Transverse colon (tissue), 3 donors: ENCODE results near the gene PIGBOS1.

Experiments used
- CTCF ChIP-seq, 5 experiments: fragments of 200-600 bp in 3 of 5; fragments of 450-650 bp in 2 of 5; sonication (generic) in 3 of 5; IDR thresholded peaks; 1 replicate in 2 of 5; 2 replicates in 3 of 5; pipeline ENCODE4 v1.5.1; 2016 to 2017; ENCODE audit warnings: antibody characterized with exemption in 5 of 5, inconsistent platforms in 3 of 5, mild to moderate bottlenecking in 2 of 5, moderate library complexity in 1 of 5
- POLR2A ChIP-seq: fragments of 450-650 bp; IDR thresholded peaks from one replicate; pipeline ENCODE4 v1.6.1; 2016; ENCODE audit warnings: antibody characterized with exemption, mild to moderate bottlenecking, moderate library complexity

GRCh38 chr15:55318588-55319494 lies at the start of gene PIGBOS1, which contains the start of gene PIGB:
- TF ChIP-seq POLR2A (peak; percentile 76), CTCF (IDR thresholded peaks at IDR 0.05) (peak in 2 of 5 experiments; percentile 11 to 34)
